ENCODE data around the gene EHMT1.
A peak's percentile ranks its signal among the peaks of the same experiment; 100 is the strongest.

The EHMT1 gene

DNA sequence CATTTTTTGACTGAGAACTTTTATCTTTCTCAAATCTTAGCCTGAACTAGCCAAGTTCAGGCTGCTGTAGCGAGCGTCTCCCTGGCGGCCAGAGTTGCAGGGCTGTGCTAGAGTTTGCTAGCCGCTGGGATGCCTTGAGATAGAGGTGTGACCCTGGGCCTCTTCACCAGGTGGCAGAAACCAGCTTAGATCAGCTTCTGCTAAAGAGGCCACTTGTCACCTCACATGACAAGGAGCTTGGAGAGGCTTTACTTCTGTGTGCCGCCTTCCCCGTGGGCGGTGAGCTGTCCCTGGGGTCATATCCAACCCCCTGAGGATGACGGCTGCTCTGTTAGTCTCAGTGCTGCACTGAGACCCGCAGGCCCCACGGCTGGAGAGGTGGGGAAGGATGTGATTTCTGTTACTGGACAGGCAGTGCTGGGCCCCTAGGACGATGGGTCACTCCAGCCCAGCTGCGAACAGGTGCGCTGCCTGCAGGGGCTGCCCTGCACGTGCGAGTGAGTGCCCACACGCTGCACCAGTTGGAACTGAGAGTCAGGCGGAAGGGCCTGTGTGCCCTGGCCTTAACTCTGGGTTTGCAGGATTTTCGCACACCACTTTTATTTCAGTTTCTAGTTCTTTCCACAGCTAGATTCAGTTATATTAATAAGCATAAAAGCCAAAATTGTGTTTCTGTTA, 63.8 kb downstream of the EHMT1 start:
- Histone ChIP-seq H3F3A (ENCODE audit: insufficient read depth, low read length) (0 out of 2 replicates have a peak, but pooled peaks cover 9% of the 10 kb centered on the region), H3K9me3 (ENCODE audit: low read length) (no peaks in the 10 kb centered on the region), H3K4me1 (ENCODE audit: insufficient read depth, low read length, severe bottlenecking) (peaks cover 74% of the 10 kb centered on the region), H3K27ac (ENCODE audit: low read depth, low read length, poor library complexity, severe bottlenecking) (peak overlapping the region; percentile 94), H3K27me3 (ENCODE audit: insufficient read depth, low read length) (no peaks in the 10 kb centered on the region), H3K9me2 (ENCODE audit: low read depth, low read length) (no peaks in the 10 kb centered on the region), H3K79me2 (ENCODE audit: insufficient read depth, low read length) (peaks cover 56% of the 10 kb centered on the region), H3K4me2 (ENCODE audit: low read length) (peak overlapping the region; percentile 65), H2AFZ (ENCODE audit: low read length) (no peak overlapping the region), H3K4me3 (ENCODE audit: low read depth, low read length, poor library complexity, severe bottlenecking) (peak overlapping the region; percentile 56), H3K36me3 (ENCODE audit: insufficient read depth, low read length) (peaks cover 17% of the 10 kb centered on the region), H3K9ac (ENCODE audit: low read length) (peak overlapping the region; percentile 49; the same call in 1 of the 2 replicates), H4K20me1 (ENCODE audit: insufficient read depth, low read length) (no peaks in the 10 kb centered on the region)
- no peak for TF ChIP-seq EZH2 (IDR thresholded peaks at IDR 0.05; ENCODE audit: borderline replicate concordance, low read length)
- no peak; the same call in 1 of the 2 replicates for TF ChIP-seq CTCF (IDR thresholded peaks at IDR 0.05; ENCODE audit: low read length)

- Histone ChIP-seq H2AFZ (ENCODE audit: low read length) (no peak overlapping the region), H3F3A (ENCODE audit: insufficient read depth, low read length) (0 out of 2 replicates have a peak, but pooled peaks cover 9% of the 10 kb centered on the region), H3K4me2 (ENCODE audit: low read length) (peak overlapping the region; percentile 65), H3K4me3 (ENCODE audit: low read depth, low read length, poor library complexity, severe bottlenecking) (peak overlapping the region; percentile 56), H3K27ac (ENCODE audit: low read depth, low read length, poor library complexity, severe bottlenecking) (peak overlapping the region; percentile 94), H4K20me1 (ENCODE audit: insufficient read depth, low read length) (no peaks in the 10 kb centered on the region), H3K79me2 (ENCODE audit: insufficient read depth, low read length) (peaks cover 59% of the 10 kb centered on the region), H3K4me1 (ENCODE audit: insufficient read depth, low read length, severe bottlenecking) (peaks cover 66% of the 10 kb centered on the region), H3K9me2 (ENCODE audit: low read depth, low read length) (no peaks in the 10 kb centered on the region), H3K9ac (ENCODE audit: low read length) (peak overlapping the region; percentile 49; the same call in 1 of the 2 replicates), H3K36me3 (ENCODE audit: insufficient read depth, low read length) (peaks cover 17% of the 10 kb centered on the region), H3K27me3 (ENCODE audit: insufficient read depth, low read length) (no peaks in the 10 kb centered on the region), H3K9me3 (ENCODE audit: low read length) (no peaks in the 10 kb centered on the region)
- no peak for TF ChIP-seq CTCF (IDR thresholded peaks at IDR 0.05; ENCODE audit: low read length)
- no peak for TF ChIP-seq EZH2 (IDR thresholded peaks at IDR 0.05; ENCODE audit: borderline replicate concordance, low read length)
Observed at GRCh38 chr9:137683262-137683864, 64.6 kb downstream of the EHMT1 start.

GRCh38 chr9:137685035-137685740, 66.4 kb downstream of the EHMT1 start:
- H3K27ac ChIP-seq (ENCODE audit: low read depth, low read length, poor library complexity, severe bottlenecking): no peak overlapping the region
- H3K36me3 ChIP-seq (ENCODE audit: insufficient read depth, low read length): peaks cover 17% of the 10 kb centered on the region
- H3K9me2 ChIP-seq (ENCODE audit: low read depth, low read length): no peaks in the 10 kb centered on the region
- H2AFZ ChIP-seq (ENCODE audit: low read length): no peak overlapping the region
- H3K9ac ChIP-seq (ENCODE audit: low read length): no peak overlapping the region
- no peak overlapping the region for H3K4me2 ChIP-seq (ENCODE audit: low read length)
- H3F3A ChIP-seq (ENCODE audit: insufficient read depth, low read length): 0 out of 2 replicates have a peak, but pooled peaks cover 9% of the 10 kb centered on the region
- H3K4me1 ChIP-seq (ENCODE audit: insufficient read depth, low read length, severe bottlenecking): peaks cover 57% of the 10 kb centered on the region
- no peaks in the 10 kb centered on the region for H4K20me1 ChIP-seq (ENCODE audit: insufficient read depth, low read length)
- no peaks in the 10 kb centered on the region for H3K9me3 ChIP-seq (ENCODE audit: low read length)
- no peaks in the 10 kb centered on the region for H3K27me3 ChIP-seq (ENCODE audit: insufficient read depth, low read length)
- H3K4me3 ChIP-seq (ENCODE audit: low read depth, low read length, poor library complexity, severe bottlenecking): no peak overlapping the region
- TF ChIP-seq CTCF (IDR thresholded peaks at IDR 0.05; ENCODE audit: low read length) (no peak), EZH2 (IDR thresholded peaks at IDR 0.05; ENCODE audit: borderline replicate concordance, low read length) (no peak)
- H3K79me2 ChIP-seq (ENCODE audit: insufficient read depth, low read length): peaks cover 77% of the 10 kb centered on the region

Measured in OCI-LY1 (cell line).